ENCODE data around the gene NSUN2. TPM values are rescaled to one million over a fixed set of nuclear protein-coding genes. Genes with fewer than 3 reads are reported as not detected.
A peak's percentile ranks its signal among the peaks of the same experiment; 100 is the strongest.
"Not testable (repeated sequence)": the region's sequence is repeated elsewhere in the genome, so short reads cannot be mapped to it uniquely, and the experiment has no call there.

NSUN2 gene
- total and polyA plus RNA-seq, 7 experiments from 2014 or later: 25.4 to 87.2 (median 60.1) TPM

GRCh38 chr5:6649186-6649585, 16.3 kb upstream of the NSUN2 start:
- Histone ChIP-seq H3K4me3 (ENCODE audit: low read length) (no peak overlapping the region), H3K27me3 (ENCODE audit: control insufficient read depth in 2 of 2, insufficient read depth in 2 of 2, low read length in 2 of 2) (no peaks in the 10 kb centered on the region), H3K4me1 (ENCODE audit: control insufficient read depth in 2 of 2, insufficient read depth in 2 of 2, low read length in 2 of 2) (no peaks in the 10 kb centered on the region), H3K9me3 (ENCODE audit: control insufficient read depth in 2 of 3, low read length in 3 of 3) (no peaks in the 10 kb centered on the region), H3K36me3 (ENCODE audit: control insufficient read depth in 2 of 3, insufficient read depth in 3 of 3, low read length in 3 of 3) (no peaks in the 10 kb centered on the region), H3K27ac (ENCODE audit: low read depth, low read length) (no peak overlapping the region)
- Mint-ChIP-seq H3K9me3 (peaks cover 0 to 9% (median 2%) of the 10 kb centered on the region in 11 donors), H3K4me1 (peaks cover 0 to 13% (median 3%) of the 10 kb centered on the region in 7 donors), H3K27me3 (no peaks in the 10 kb centered on the region), H3K36me3 (peaks cover 7 to 38% (median 20%) of the 10 kb centered on the region in 5 donors), H3K4me3 (no peak overlapping the region), H3K27ac (no peak overlapping the region)
- intact Hi-C loops (cut with micrococcal nuclease): no loop called here
- DNase-seq: no peak
- no peak for ATAC-seq
- CTCF ChIA-PET: no interaction called here
- POLR2A ChIA-PET: no interaction called here

DNA sequence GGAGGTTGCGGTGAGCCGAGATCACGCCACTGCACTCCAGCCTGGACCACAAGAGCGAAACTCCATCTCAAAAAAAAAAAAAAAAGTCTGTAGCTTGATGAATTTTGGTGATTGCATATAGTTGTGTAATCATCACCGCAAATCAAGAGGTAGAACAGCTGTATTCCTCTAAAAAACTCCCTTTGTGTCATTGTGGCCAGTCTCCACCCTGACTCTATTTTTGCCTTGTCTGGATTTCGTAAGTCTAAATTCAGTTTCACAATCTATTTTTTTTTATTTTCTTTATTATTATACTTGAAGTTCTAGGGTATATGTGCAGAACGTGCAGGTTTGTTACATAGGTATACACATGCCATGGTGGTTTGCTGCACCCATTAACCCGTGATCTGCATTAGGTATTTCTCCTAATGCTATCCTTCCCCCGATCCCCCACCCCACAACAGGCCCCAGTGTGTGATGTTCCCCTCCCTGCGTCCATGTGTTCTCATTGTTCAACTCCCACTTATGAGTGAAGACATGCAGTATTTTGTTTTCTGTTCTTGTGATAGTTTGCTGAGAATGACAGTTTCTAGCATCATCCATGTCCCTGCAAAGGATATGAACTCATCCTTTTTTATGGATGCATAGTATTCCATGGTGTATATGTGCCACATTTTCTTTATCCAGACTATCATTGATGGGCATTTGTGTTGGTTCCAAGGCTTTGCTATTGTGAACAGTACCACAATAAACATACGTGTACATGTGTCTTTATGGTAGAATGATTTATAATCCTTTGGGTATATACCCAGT, 12.9 kb upstream of the NSUN2 start:
- H3K9me3 Mint-ChIP-seq; H3K27me3 ChIP-seq (ENCODE audit: control insufficient read depth in 2 of 2, insufficient read depth in 2 of 2, low read length in 2 of 2); H3K27ac ChIP-seq (ENCODE audit: low read depth, low read length); POLR2A ChIA-PET; intact Hi-C loops (cut with micrococcal nuclease); H3K9me3 ChIP-seq (ENCODE audit: control insufficient read depth in 2 of 3, low read length in 3 of 3); CTCF ChIA-PET; H3K27me3 Mint-ChIP-seq; H3K4me3 ChIP-seq (ENCODE audit: low read length); DNase-seq; H3K4me1 ChIP-seq (ENCODE audit: control insufficient read depth in 2 of 2, insufficient read depth in 2 of 2, low read length in 2 of 2); H3K4me3 Mint-ChIP-seq; H3K27ac Mint-ChIP-seq; H3K36me3 ChIP-seq (ENCODE audit: control insufficient read depth in 2 of 3, insufficient read depth in 3 of 3, low read length in 3 of 3): not testable (repeated sequence)
- peak; percentile 82 for ATAC-seq
- H3K4me1 Mint-ChIP-seq: peaks cover 0 to 13% (median 3%) of the 10 kb centered on the region in 7 donors
- peaks cover 7 to 31% (median 15%) of the 10 kb centered on the region in 5 donors for H3K36me3 Mint-ChIP-seq

GRCh38 chr5:6644794-6645241, 12.0 kb upstream of the NSUN2 start:
- ChIA-PET POLR2A (no interaction called here), CTCF (no interaction called here)
- Mint-ChIP-seq H3K27ac (no peak overlapping the region), H3K36me3 (peaks cover 7 to 27% (median 12%) of the 10 kb centered on the region in 5 donors), H3K4me3 (no peak overlapping the region), H3K27me3 (no peaks in the 10 kb centered on the region), H3K9me3 (peaks cover 0 to 6% (median 2%) of the 10 kb centered on the region in 11 donors), H3K4me1 (peaks cover 0 to 13% (median 0%) of the 10 kb centered on the region in 7 donors)
- Histone ChIP-seq H3K4me3 (ENCODE audit: low read length) (no peak overlapping the region), H3K4me1 (ENCODE audit: control insufficient read depth in 2 of 2, insufficient read depth in 2 of 2, low read length in 2 of 2) (no peaks in the 10 kb centered on the region), H3K36me3 (ENCODE audit: control insufficient read depth in 2 of 3, insufficient read depth in 3 of 3, low read length in 3 of 3) (no peaks in the 10 kb centered on the region), H3K27me3 (ENCODE audit: control insufficient read depth in 2 of 2, insufficient read depth in 2 of 2, low read length in 2 of 2) (no peaks in the 10 kb centered on the region), H3K27ac (ENCODE audit: low read depth, low read length) (no peak overlapping the region), H3K9me3 (ENCODE audit: control insufficient read depth in 2 of 3, low read length in 3 of 3) (no peaks in the 10 kb centered on the region)
- no peak for ATAC-seq
- DNase-seq: no peak
- intact Hi-C loops (cut with micrococcal nuclease): no loop called here

- Mint-ChIP-seq H3K9me3 (peaks cover 0 to 4% (median 0%) of the 10 kb centered on the region in 11 donors), H3K27ac (no peak overlapping the region), H3K36me3 (peaks cover 7 to 21% (median 9%) of the 10 kb centered on the region in 5 donors), H3K4me1 (peaks cover 0 to 14% (median 0%) of the 10 kb centered on the region in 7 donors), H3K4me3 (no peak overlapping the region), H3K27me3 (no peaks in the 10 kb centered on the region)
- ATAC-seq: no peak
- no peaks in the 10 kb centered on the region for H3K9me3 ChIP-seq (ENCODE audit: control insufficient read depth in 2 of 3, low read length in 3 of 3)
- no peak overlapping the region for H3K4me3 ChIP-seq (ENCODE audit: low read length)
- no peaks in the 10 kb centered on the region for H3K4me1 ChIP-seq (ENCODE audit: control insufficient read depth in 2 of 2, insufficient read depth in 2 of 2, low read length in 2 of 2)
- intact Hi-C loops (cut with micrococcal nuclease): no loop called here
- H3K27ac ChIP-seq (ENCODE audit: low read depth, low read length): no peak overlapping the region
- H3K36me3 ChIP-seq (ENCODE audit: control insufficient read depth in 2 of 3, insufficient read depth in 3 of 3, low read length in 3 of 3): no peaks in the 10 kb centered on the region
- CTCF ChIA-PET: no interaction called here
- no peaks in the 10 kb centered on the region for H3K27me3 ChIP-seq (ENCODE audit: control insufficient read depth in 2 of 2, insufficient read depth in 2 of 2, low read length in 2 of 2)
- no peak for DNase-seq
- POLR2A ChIA-PET: no interaction called here
Measured at GRCh38 chr5:6642655-6643054, 9.8 kb upstream of the NSUN2 start.

GRCh38 chr5:6638236-6638635, 5.4 kb upstream of the NSUN2 start:
- no peaks in the 10 kb centered on the region for H3K9me3 Mint-ChIP-seq
- H3K4me1 ChIP-seq (ENCODE audit: control insufficient read depth in 2 of 2, insufficient read depth in 2 of 2, low read length in 2 of 2): no peaks in the 10 kb centered on the region
- H3K27ac Mint-ChIP-seq: no peak overlapping the region
- H3K4me1 Mint-ChIP-seq: peaks cover 0 to 19% (median 6%) of the 10 kb centered on the region in 7 donors
- H3K4me3 ChIP-seq (ENCODE audit: low read length): no peak overlapping the region
- ChIA-PET POLR2A (no interaction called here), CTCF (interaction anchor here (1.6 kb wide), 1 partner anchor 107 kb away, joined by 4 read pairs; no protein-coding TSS in a partner anchor)
- ATAC-seq (no peak), DNase-seq (no peak)
- H3K27me3 Mint-ChIP-seq: no peaks in the 10 kb centered on the region
- H3K36me3 Mint-ChIP-seq: peaks cover 0 to 8% (median 0%) of the 10 kb centered on the region in 5 donors
- H3K4me3 Mint-ChIP-seq: no peak overlapping the region
- no peak overlapping the region for H3K27ac ChIP-seq (ENCODE audit: low read depth, low read length)
- H3K27me3 ChIP-seq (ENCODE audit: control insufficient read depth in 2 of 2, insufficient read depth in 2 of 2, low read length in 2 of 2): no peaks in the 10 kb centered on the region
- no peaks in the 10 kb centered on the region for H3K36me3 ChIP-seq (ENCODE audit: control insufficient read depth in 2 of 3, insufficient read depth in 3 of 3, low read length in 3 of 3)
- H3K9me3 ChIP-seq (ENCODE audit: control insufficient read depth in 2 of 3, low read length in 3 of 3): no peaks in the 10 kb centered on the region
- intact Hi-C loops (cut with micrococcal nuclease): no loop called here

DNA sequence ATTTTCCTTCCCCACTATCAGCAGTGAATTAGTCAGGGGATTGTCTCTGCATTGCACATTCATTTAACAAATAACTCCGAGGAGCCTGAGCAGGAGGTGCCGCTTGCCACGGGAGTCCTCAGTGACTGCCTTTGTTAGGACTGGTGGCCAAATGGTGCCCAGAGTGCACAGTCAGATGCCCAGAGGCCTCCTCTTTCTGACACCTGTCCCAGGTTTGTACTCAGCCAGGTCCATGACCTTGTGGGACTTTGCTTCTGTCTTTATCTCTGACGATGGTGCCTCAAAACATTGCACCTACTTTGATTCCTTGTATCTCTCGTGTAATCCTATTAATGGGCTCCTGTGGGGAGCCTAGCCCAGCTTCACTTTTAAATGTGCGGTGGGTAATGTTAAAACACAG, 4.7 kb upstream of the NSUN2 start:
- Mint-ChIP-seq H3K27me3 (no peaks in the 10 kb centered on the region), H3K27ac (no peak overlapping the region), H3K9me3 (no peaks in the 10 kb centered on the region), H3K36me3 (peaks cover 0 to 8% (median 0%) of the 10 kb centered on the region in 5 donors), H3K4me1 (peaks cover under 1 to 19% (median 7%) of the 10 kb centered on the region in 7 donors), H3K4me3 (no peak overlapping the region)
- Histone ChIP-seq H3K9me3 (ENCODE audit: control insufficient read depth in 2 of 3, low read length in 3 of 3) (no peaks in the 10 kb centered on the region), H3K4me3 (ENCODE audit: low read length) (no peak overlapping the region), H3K27ac (ENCODE audit: low read depth, low read length) (no peak overlapping the region), H3K4me1 (ENCODE audit: control insufficient read depth in 2 of 2, insufficient read depth in 2 of 2, low read length in 2 of 2) (no peaks in the 10 kb centered on the region), H3K27me3 (ENCODE audit: control insufficient read depth in 2 of 2, insufficient read depth in 2 of 2, low read length in 2 of 2) (no peaks in the 10 kb centered on the region), H3K36me3 (ENCODE audit: control insufficient read depth in 2 of 3, insufficient read depth in 3 of 3, low read length in 3 of 3) (no peaks in the 10 kb centered on the region)
- ChIA-PET CTCF (interaction anchor here (1.6 kb wide), 1 partner anchor 108 kb away, joined by 4 read pairs; no protein-coding TSS in a partner anchor), POLR2A (no interaction called here)
- no peak for ATAC-seq
- intact Hi-C loops (cut with micrococcal nuclease): no loop called here
- DNase-seq: no peak

GRCh38 chr5:6637022-6637421, 4.2 kb upstream of the NSUN2 start:
- H3K36me3 Mint-ChIP-seq: peaks cover 0 to 8% (median 4%) of the 10 kb centered on the region in 5 donors
- H3K4me3 Mint-ChIP-seq: peak overlapping the region in 1 of 10 donors; percentile 27
- peaks cover 1 to 4% of the 10 kb centered on the region in 2 donors for H3K4me1 ChIP-seq (ENCODE audit: control insufficient read depth in 2 of 2, insufficient read depth in 2 of 2, low read length in 2 of 2)
- no peak for DNase-seq
- no peaks in the 10 kb centered on the region for H3K27me3 Mint-ChIP-seq
- H3K4me3 ChIP-seq (ENCODE audit: low read length): no peak overlapping the region
- ChIA-PET POLR2A (no interaction called here), CTCF (interaction anchor here (1.6 kb wide), 1 partner anchor 109 kb away, joined by 4 read pairs; no protein-coding TSS in a partner anchor)
- intact Hi-C loops (cut with micrococcal nuclease): no loop called here
- H3K27me3 ChIP-seq (ENCODE audit: control insufficient read depth in 2 of 2, insufficient read depth in 2 of 2, low read length in 2 of 2): no peaks in the 10 kb centered on the region
- peaks cover 6 to 24% (median 13%) of the 10 kb centered on the region in 7 donors for H3K4me1 Mint-ChIP-seq
- no peaks in the 10 kb centered on the region for H3K9me3 Mint-ChIP-seq
- no peak overlapping the region for H3K27ac ChIP-seq (ENCODE audit: low read depth, low read length)
- no peak for ATAC-seq
- no peaks in the 10 kb centered on the region for H3K36me3 ChIP-seq (ENCODE audit: control insufficient read depth in 2 of 3, insufficient read depth in 3 of 3, low read length in 3 of 3)
- H3K9me3 ChIP-seq (ENCODE audit: control insufficient read depth in 2 of 3, low read length in 3 of 3): no peaks in the 10 kb centered on the region
- no peak overlapping the region for H3K27ac Mint-ChIP-seq
